Type B pancreatic cell (in vitro differentiated cells): ENCODE results near the gene SUSD3. TPM values are rescaled to one million over a fixed set of nuclear protein-coding genes. Genes with fewer than 3 reads are reported as not detected.
"Not testable (repeated sequence)": the region's sequence is repeated elsewhere in the genome, so short reads cannot be mapped to it uniquely, and the experiment has no call there.

Experiments used
- DNase-seq: peaks from one replicate; pipeline ENCODE4 v3.0.0; 2021; ENCODE audit warnings: mixed read lengths; ENCODE audit not compliant: unreplicated experiment; ENCODE audit errors: extremely low spot score
- H3K27ac Mint-ChIP-seq: 2 replicates; pipeline ENCODE4 v1.8.0; 2021; ENCODE audit warnings: mild to moderate bottlenecking, mixed read lengths
- H3K27me3 Mint-ChIP-seq: 2 replicates; pipeline ENCODE4 v1.8.0; 2021; ENCODE audit warnings: mixed read lengths
- H3K36me3 Mint-ChIP-seq: 2 replicates; pipeline ENCODE4 v1.8.0; 2021; ENCODE audit warnings: mixed read lengths
- H3K4me1 Mint-ChIP-seq: one replicate; pipeline ENCODE4 v1.8.0; 2021; ENCODE audit warnings: mixed read lengths; ENCODE audit not compliant: unreplicated experiment
- H3K4me3 Mint-ChIP-seq: 2 replicates; pipeline ENCODE4 v1.8.0; 2021; ENCODE audit warnings: mild to moderate bottlenecking, mixed read lengths
- H3K9me3 Mint-ChIP-seq: 2 replicates; pipeline ENCODE4 v1.8.0; 2021; ENCODE audit warnings: mixed read lengths
- CTCF ChIP-seq: fragments of 200-600 bp; sonication (generic); conservative IDR thresholded peaks from 2 replicates; pipeline ENCODE4 v1.5.0; 2021; ENCODE audit warnings: antibody characterized with exemption, mild to moderate bottlenecking
- total RNA-seq: library from RNA; stranded (reverse); gene quantifications from 2 replicates; pipeline ENCODE4 v1.2.1, GENCODE V29; 2021; ENCODE audit warnings: low replicate concordance

The SUSD3 gene
- total RNA-seq, 1 donor from 2014 or later: 1.5 TPM

- no peak for DNase-seq
- H3K4me3 Mint-ChIP-seq: no peak overlapping the region
- H3K36me3 Mint-ChIP-seq: peaks cover 7% of the 10 kb centered on the region
- H3K4me1 Mint-ChIP-seq: peaks cover 5% of the 10 kb centered on the region
- H3K27ac Mint-ChIP-seq: no peak overlapping the region
- H3K9me3 Mint-ChIP-seq: no peaks in the 10 kb centered on the region
- no peaks in the 10 kb centered on the region for H3K27me3 Mint-ChIP-seq
- no peak for TF ChIP-seq CTCF
These were observed 54.4 kb downstream of the SUSD3 start for GRCh38 chr9:93112864-93113389.

GRCh38 chr9:93114169-93114983 lies 55.9 kb downstream of the SUSD3 start:
- TF ChIP-seq CTCF: no peak
- H3K27me3 Mint-ChIP-seq: peaks cover 3% of the 10 kb centered on the region
- H3K4me1 Mint-ChIP-seq: no peaks in the 10 kb centered on the region
- H3K36me3 Mint-ChIP-seq: peaks cover 8% of the 10 kb centered on the region
- no peak overlapping the region for H3K4me3 Mint-ChIP-seq
- no peak overlapping the region for H3K27ac Mint-ChIP-seq
- no peaks in the 10 kb centered on the region for H3K9me3 Mint-ChIP-seq
- no peak for DNase-seq

DNA sequence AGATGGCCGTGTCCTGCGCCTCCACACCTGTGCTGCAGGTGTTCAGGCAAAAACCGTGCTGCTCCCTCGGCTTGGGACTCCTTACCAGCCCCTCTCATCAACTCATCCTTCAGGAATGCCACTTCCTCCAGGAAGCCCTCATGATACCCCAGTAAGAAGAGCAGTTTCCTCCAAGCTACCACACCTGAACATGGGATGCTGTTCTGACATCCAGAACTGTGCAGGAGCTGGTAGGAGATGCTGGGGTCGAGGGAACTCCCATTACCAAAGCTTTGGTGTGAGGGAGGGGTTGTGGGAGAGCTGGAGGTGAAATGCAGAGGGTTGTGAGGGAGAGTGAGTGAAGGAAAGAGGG lies 56.5 kb downstream of the SUSD3 start:
- H3K27me3 Mint-ChIP-seq: peaks cover 3% of the 10 kb centered on the region
- DNase-seq: no peak
- no peaks in the 10 kb centered on the region for H3K9me3 Mint-ChIP-seq
- H3K4me3 Mint-ChIP-seq: no peak overlapping the region
- peaks cover 8% of the 10 kb centered on the region for H3K36me3 Mint-ChIP-seq
- no peak for TF ChIP-seq CTCF
- H3K4me1 Mint-ChIP-seq: peaks cover 2% of the 10 kb centered on the region
- H3K27ac Mint-ChIP-seq: no peak overlapping the region

DNA sequence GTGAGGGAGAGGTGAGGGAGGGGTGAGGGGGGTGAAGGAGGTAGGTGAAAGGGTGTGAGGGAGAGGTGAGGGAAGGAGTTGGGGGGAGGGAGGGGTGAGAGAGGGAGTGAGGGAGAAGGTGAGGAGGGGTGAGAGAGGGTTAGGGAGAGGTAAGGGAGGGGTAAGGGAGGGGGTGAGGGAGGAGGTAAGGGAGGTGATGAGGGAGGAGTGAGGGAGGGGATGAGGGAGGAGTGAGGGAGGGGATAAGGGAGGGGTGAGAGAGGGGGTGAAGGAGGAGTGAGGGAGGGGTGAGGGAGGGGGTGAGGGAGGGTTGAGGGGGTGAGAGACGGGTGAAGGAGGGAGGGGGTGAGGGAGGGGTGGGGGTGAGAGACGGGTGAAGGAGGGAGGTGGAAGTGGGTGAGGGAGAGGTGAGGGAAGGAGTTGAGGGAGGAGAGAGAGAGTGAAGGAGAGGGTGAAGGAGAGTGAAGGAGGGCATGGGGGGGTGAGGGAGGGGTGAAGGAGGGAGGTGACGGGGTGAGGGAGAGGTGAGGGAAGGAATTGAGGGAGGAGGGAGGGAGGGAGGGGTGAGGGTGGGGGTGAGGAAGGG lies 57.1 kb downstream of the SUSD3 start:
- Mint-ChIP-seq H3K4me3 (no peak overlapping the region), H3K9me3 (no peaks in the 10 kb centered on the region), H3K27ac (no peak overlapping the region), H3K4me1 (peaks cover 6% of the 10 kb centered on the region), H3K27me3 (peaks cover 3% of the 10 kb centered on the region), H3K36me3 (peaks cover 8% of the 10 kb centered on the region)
- TF ChIP-seq CTCF: no peak
- DNase-seq: no peak

GRCh38 chr9:93116072-93116961 lies 57.8 kb downstream of the SUSD3 start:
- TF ChIP-seq CTCF: no peak
- peaks cover 5% of the 10 kb centered on the region for H3K36me3 Mint-ChIP-seq
- no peak overlapping the region for H3K27ac Mint-ChIP-seq
- peaks cover 3% of the 10 kb centered on the region for H3K27me3 Mint-ChIP-seq
- DNase-seq: no peak
- no peak overlapping the region for H3K4me3 Mint-ChIP-seq
- peaks cover 6% of the 10 kb centered on the region for H3K4me1 Mint-ChIP-seq
- H3K9me3 Mint-ChIP-seq: no peaks in the 10 kb centered on the region

DNA sequence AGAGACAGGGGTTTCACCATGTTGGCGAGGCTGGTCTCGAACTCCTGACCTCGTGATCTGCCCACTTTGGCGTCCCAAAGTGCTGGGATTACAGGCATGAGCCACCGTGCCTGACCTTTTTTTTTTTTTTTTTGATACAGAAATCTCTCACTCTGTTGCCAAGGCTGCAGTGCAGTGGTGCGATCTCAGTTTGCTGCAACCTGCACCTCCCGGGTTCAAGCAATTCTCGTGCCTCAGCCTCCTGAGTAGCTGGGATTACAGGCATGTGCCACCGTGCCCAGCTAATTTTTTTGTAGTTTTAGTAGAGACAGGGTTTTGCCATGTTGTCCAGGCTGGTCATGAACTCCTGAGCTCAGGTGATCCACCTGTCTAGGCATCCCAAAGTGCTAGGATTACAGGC lies 59.0 kb downstream of the SUSD3 start:
- H3K4me1 Mint-ChIP-seq, DNase-seq, H3K27ac Mint-ChIP-seq, H3K4me3 Mint-ChIP-seq, H3K9me3 Mint-ChIP-seq, H3K27me3 Mint-ChIP-seq, H3K36me3 Mint-ChIP-seq: not testable (repeated sequence)
